HG02981 (cell line): ENCODE data around the gene TFRC.
"Not testable (repeated sequence)": the region's sequence is repeated elsewhere in the genome, so short reads cannot be mapped to it uniquely, and the experiment has no call there.

Source experiments
- ATAC-seq: cut with Tn5 transposase; IDR thresholded peaks from one replicate; pipeline ENCODE4 v1.9.1; 2021; ENCODE audit warnings: mild to moderate bottlenecking, moderate library complexity; ENCODE audit not compliant: unreplicated experiment

TFRC gene

DNA sequence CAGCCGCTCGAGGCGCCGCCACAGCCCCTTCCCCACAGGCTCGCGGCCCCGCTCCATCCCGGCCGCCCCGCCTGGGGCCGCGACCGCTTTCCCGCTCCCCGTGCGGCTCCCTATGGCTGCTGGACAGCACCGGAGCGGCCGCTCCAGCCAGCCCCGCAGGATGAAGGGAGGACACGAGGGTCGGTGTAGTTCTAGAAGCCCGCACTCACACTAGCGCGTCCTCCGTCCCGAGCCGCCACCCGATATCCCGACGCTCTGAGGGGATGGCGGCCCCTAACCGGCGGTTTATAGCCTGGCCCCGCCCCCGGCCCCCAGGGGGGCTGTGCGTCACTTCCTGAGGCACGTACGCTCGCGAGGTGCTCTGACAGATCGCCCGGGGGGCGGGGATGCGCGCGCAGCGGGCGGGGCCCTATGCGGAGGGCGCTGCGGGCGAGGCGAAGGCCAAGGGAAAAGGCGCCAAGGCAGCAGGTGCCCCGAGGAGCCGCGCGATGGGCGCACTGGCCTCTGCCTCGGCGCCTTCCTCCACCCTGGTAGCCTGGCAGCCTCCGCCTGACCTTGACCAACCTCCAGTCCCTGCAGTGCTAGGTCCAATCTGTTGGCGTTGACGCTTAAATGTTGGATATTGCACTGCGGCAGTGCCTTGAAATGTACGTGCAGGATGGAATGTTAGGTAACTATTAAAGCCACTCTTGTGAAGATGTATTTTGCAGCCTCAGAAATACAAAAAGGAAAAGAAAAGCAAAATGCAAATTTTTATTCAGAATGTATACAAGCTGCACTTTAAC, at the start of gene TFRC:
Gene TFRC (minus strand): TSS at position 257 of the 785 bp plus-strand sequence. CDS start 4,991 bp downstream, outside the sequence.
- peak; percentile 84 for ATAC-seq

DNA sequence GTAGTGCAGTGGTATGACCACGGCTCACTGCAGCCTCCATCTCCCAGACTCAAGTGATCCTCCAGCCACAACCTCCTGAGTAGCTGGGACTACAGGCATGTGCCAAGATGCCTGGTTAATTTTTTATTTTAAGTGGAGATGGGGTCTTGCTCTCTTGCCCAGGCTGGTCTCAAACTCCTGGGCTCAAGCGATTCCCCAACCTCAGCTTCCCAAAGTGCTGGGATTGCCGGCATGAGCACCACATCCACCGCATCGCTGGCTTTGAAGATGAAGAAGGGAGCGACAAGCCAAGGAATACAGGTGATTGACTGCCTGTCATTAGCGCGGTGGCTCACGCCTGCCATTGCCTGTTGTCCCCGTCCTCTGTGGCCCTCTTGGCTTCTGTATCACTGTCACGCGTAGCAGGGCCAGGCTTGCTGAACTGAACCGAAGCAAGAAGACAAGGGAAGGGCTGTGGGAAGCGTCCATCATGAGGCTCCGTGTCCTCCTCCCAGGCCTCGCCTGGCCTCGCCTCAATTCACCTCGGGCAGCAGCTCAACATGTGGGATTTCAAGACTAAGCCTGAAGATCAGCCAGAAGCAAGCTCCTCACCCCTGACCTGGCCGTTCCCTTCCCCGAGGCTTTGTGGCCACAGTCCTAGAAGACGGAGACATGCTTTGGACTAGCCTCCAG, 46.4 kb upstream of the TFRC start:
- ATAC-seq, result no peak

DNA sequence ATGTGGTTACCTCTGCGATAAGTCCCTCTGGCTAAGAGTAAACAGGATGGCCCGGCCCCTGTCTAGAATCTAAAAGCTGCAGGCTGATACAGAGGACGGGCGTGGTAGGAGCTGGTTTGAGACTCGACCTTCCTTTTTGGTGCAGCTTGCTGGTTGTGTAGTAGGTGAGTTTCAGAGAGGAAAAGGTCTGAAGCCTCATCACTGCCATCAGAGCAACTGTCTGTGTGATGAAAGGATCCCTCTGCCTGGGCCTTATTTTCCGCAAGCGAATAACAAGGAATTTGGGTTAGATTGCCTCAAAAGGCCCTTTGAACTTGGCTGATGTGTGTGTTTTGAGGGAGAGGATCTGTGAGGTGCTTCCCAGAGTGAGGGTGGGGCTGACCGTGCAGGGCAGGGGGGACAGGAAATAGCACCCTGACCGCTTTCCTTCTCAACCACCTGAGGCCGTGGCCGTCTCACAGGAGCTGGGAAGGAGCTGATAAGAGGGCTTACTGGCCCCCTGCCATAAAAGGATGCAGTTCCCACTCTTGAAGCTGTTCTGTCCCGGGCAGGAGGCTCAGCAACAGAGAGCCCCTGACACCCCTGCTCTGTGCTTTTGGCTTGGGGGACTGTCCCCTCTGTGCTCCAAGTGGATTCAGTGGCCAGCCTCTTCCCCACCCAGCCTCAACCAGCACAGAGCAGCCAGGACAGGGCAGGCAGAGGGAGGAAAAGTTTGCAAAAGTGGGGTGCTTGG, 45.6 kb upstream of the TFRC start:
- ATAC-seq, result no peak

- no peak for ATAC-seq
Measured at GRCh38 chr3:196124608-196125007, 42.7 kb upstream of the TFRC start.

DNA sequence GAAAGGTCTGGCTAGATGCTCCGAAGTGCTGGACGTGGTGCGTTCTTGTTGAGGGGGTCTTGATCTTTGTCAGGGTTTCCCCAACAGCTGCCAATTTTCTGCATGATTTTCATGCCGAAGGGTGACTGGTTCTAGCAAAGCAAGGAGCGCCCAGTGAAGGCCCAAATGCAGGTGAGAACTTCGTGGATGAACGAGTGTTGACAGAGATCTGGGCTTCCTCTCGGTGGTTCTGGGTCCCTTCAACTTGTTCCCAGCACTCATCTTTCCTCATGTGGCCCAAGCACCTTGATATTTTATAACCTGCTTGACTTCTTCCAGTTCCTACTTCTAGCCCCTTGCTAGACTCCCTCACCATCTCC, 40.8 kb upstream of the TFRC start:
- no peak for ATAC-seq

DNA sequence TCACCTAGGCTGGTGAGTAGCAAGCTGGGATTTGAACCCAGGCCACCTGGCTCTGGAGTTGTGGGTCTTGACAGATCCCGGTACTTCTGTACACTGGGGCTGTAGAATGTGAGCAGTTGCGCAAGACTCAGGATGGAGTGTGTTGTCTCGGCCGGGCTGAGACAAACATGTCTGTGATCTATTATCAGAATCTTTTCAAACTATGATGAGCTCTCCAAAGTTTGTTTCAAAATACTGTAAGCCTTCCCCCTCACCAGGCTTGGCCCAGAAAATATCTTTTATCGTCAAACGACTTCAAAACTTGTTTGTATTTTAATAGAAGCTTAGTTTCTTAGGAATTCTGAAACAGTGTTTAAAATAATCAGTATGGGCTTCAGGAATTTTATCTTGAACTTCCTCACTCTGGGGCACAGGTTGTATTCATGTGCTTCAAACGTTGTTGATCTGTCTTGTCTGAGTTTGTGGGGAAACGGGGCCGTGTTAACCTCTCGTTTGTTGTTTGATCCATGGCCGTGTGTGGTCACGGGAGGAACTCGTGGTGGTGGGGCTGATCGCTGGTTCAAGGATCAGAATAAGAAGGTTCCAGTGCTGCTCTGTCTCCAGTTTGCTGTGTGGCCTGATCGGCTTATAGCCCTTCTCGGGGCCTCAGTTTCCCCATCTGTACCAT, 40.3 kb upstream of the TFRC start:
- ATAC-seq, result no peak

- no peak for ATAC-seq
Measured at GRCh38 chr3:196121066-196121465, 39.2 kb upstream of the TFRC start.

- no peak for ATAC-seq
Measured at GRCh38 chr3:196120291-196120951, 38.5 kb upstream of the TFRC start.

- no peak for ATAC-seq
Measured at GRCh38 chr3:196117809-196118208, 35.9 kb upstream of the TFRC start.

DNA sequence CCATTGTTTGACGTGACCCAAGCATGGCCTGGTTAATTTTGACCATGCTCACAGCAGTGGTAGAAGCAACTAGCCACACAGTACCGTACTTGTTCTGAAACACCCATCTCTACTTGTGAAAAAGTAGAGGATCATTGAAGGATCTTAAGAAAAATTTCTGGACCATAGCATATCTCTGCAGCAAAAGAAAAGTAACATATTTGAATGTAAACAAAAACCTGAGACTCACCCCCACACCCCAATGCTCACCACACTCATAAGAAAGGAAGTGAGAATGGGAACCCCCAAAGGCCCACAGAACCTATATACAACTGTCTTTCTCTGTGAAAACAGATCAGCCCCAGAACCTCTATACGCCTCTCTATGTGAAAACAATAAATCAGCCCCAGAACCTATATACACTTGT, 33.8 kb upstream of the TFRC start:
- ATAC-seq, result peak; percentile 60

GRCh38 chr3:196111939-196112386, 30.1 kb upstream of the TFRC start:
- no peak for ATAC-seq

DNA sequence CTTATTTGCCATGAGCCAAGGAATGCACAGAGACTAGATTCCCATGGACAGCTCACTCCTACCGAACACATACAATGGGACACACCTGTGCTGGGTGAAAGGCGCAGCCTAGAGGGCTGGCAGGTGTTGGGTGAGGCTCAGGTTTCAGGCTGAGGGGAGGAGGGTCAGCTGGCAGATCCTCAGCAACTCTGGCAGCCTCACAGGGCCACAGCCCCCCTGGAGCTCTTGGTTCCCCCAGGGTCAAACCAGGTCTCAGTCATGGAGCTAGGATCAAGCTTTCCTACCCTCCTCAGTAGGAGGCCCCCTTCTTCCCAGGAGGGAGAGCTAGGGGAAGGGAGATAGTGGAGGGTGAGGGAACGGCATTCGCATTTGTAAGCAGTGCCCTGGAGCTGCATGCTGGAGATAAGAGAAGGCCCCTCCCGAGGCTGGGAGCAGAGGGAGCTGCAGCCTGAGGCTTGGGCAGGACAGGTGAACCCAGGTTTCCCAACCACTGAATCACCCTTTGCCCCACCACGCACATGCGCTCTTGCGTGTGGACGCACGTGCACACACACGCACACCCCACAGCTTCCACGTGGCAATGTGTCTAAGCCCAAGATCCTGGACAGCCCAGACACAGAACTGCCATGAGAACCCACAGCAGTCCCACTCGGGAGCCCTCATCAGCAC, 26.3 kb upstream of the TFRC start:
- no peak for ATAC-seq

GRCh38 chr3:196104707-196105106, 22.8 kb upstream of the TFRC start:
- not testable (repeated sequence) for ATAC-seq

GRCh38 chr3:196098365-196098980, 16.6 kb upstream of the TFRC start:
- not testable (repeated sequence) for ATAC-seq

DNA sequence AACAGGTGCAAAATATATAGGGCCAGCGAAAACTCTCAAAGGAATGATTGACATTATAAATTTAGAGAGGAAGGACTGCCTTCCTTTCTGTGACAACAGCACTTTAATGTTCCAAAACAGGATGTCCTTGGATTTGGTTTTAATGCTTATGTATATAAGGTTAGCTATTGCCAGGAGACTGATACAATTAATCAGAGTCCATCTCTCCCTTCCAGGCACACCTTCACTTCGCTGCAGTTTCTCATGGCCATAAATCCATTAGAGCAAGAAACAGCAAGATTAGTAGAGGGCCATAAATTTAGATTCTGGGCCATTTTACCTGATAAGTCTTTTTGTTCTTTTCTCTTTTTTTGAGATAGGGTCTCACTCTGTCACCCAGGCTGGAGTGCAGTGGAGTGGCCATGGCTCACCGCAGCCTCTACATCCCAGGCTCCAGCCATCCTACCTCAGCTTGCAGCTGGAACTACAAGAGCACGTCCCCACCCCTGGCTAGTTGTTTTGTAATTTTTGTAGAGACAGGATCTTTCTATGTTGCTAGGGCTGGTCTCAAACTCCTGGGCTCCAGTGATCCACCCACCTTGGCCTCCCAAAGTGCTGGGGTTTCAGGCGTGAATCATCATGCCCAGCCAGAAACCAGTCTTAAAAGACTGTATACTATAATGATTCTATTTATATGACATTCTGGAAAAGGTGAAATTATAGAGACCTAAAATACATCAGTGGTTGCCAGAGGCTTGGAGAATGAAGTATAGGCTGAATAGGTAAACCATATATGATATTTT, 15.7 kb upstream of the TFRC start:
- ATAC-seq, result no peak

- peak; percentile 87 for ATAC-seq
Measured at GRCh38 chr3:196096382-196096953, 14.6 kb upstream of the TFRC start.

DNA sequence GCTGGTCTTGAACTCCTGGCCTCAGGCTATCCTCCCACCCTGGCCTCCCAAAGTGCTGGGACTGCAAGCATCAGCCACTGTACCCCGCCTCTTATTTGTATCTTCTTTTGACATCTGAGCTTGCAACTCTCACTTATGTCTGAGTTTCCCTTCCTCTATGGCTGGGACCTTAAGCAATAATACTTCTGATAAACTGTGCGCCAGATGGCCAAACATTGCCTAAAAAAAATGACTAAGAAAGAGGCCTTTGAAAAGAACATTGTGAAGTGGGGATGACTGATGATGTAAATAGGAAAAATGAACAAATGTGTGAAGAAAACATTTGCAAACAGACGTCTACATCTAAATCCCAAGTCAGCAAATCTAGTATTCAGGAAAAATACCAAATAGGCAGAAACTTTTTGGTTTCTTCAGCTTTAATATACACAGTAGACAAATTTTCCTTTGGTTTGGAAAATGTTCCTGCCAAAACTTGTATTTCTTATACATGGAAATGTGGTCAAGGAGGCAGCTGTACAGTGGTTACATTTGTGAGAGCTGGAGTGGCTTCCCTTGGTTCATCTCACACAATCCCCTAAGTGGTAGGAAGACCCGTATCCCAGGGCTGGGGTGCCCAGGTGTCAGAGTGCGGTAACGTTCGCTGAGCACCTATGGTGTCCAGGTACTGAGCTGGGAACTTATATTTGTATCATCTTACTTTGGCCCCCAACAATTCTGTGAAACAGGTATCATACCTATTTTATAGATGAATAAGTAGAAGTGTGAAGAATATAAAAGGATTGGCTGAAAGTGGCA, 11.6 kb upstream of the TFRC start:
- no peak for ATAC-seq

DNA sequence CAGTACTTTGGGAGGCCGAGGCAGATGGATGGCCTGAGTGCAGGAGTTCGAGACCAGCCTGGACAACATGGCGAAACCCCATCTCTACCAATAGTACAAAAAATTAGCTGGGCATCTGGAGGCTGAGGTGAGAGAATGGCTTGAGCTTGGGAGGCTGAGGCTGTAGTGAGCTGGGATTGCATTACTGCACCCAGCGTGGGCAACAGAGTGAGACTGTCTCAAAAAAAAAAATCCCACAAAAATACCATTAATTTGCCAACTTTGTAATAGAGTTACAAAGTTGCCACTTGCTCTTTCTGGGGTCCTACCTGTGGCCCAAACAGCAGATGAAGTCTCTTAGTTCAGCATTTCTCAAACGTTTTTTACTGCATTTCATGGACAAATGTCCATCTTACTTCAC, 6.0 kb upstream of the TFRC start:
- no peak for ATAC-seq
